HFF-Myc (cell line): ENCODE data around the gene SYNDIG1.

Source experiments
- DNase-seq: peaks from one replicate; pipeline ENCODE4 v3.0.0-alpha.2; 2011; ENCODE audit warnings: low read depth; ENCODE audit errors: extremely low read depth
- H3K4me3 ChIP-seq: replicated peaks from 2 replicates; pipeline ENCODE4 v1.5.1; 2011; ENCODE audit warnings: low read depth, mild to moderate bottlenecking, control low read depth, low read length
- TF ChIP-seq, protein P1 (sequence below): IDR thresholded peaks from 2 replicates; pipeline ENCODE4 v1.5.1; 2012; ENCODE audit warnings: mild to moderate bottlenecking, low read depth, low read length, control low read depth; ENCODE audit errors: missing control alignments

The SYNDIG1 gene

DNA sequence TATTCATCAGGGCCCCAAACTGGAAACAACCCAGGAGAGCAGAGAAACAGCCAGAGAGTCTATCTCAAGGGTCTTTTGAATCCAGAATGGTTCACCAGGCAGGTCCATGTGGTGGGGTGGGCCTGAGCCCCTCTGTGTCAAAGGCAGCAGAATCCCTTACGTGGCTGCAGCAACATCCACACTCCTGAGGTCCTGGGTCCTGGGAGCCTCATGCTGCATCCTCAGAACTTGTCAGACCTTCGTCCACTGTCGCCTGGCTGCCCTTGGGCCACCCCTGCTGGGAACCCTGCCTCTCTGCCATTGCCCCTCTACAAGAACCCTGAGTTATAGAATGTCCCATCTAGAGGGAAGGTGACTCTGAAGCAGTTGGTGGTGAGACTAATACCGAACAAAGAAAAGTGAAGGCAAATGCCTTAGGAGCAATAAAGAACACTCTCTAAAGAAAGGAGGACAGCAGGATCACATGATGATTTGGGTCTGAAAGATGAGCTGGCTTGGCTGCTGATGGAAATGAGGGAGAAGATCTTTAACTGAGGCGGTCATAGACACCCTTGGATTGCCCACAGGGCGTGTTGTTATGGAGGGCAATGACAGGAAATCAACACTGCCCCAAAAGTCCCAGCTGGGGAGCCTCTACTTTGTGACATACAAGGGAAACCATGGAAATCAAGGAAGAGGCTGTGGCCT, 161.2 kb downstream of the SYNDIG1 start:
- H3K4me3 ChIP-seq, result no peak overlapping the region
- TF ChIP-seq, protein P1, sequence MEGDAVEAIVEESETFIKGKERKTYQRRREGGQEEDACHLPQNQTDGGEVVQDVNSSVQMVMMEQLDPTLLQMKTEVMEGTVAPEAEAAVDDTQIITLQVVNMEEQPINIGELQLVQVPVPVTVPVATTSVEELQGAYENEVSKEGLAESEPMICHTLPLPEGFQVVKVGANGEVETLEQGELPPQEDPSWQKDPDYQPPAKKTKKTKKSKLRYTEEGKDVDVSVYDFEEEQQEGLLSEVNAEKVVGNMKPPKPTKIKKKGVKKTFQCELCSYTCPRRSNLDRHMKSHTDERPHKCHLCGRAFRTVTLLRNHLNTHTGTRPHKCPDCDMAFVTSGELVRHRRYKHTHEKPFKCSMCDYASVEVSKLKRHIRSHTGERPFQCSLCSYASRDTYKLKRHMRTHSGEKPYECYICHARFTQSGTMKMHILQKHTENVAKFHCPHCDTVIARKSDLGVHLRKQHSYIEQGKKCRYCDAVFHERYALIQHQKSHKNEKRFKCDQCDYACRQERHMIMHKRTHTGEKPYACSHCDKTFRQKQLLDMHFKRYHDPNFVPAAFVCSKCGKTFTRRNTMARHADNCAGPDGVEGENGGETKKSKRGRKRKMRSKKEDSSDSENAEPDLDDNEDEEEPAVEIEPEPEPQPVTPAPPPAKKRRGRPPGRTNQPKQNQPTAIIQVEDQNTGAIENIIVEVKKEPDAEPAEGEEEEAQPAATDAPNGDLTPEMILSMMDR, result no peak
- no peak for DNase-seq

DNA sequence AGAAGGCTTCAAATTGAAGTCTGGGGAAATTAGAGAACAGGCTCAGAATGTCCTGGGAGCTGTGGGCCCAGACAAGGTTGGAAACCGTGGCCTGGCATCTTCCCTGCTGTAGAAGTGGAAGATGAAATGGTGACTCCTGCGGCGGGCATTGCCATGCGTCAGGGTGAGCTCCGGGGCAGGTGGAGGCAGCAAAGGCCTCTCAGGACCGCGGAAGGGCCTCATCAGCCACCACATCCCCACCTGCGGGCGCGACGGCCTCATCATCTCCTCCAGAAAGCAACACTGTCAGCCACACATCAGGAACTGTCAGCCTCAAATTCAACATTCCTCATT, 161.7 kb downstream of the SYNDIG1 start:
- no peak for DNase-seq
- no peak overlapping the region for H3K4me3 ChIP-seq
- TF ChIP-seq, protein P1, result no peak

DNA sequence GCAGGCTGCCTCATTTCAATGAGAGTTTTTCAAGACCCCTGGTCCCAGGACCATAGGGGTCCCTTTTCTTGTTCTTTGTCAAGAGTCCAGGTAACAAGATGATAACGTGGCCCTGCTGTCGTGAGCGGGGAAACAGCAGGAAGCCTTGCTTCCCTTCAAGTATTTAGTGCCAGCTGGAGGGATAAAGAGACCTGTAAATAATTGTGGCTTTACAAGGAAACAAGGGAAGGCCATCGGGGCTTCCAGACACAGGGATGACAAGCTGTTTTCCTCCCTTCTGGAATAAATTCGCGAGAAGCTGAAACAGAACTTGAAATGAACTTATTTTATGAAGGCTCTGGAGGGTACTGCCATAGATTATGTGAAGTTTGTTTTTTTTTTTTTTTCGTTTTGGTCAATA, 163.2 kb downstream of the SYNDIG1 start:
- DNase-seq, result no peak
- TF ChIP-seq, protein P1, result no peak
- H3K4me3 ChIP-seq, result no peak overlapping the region

DNA sequence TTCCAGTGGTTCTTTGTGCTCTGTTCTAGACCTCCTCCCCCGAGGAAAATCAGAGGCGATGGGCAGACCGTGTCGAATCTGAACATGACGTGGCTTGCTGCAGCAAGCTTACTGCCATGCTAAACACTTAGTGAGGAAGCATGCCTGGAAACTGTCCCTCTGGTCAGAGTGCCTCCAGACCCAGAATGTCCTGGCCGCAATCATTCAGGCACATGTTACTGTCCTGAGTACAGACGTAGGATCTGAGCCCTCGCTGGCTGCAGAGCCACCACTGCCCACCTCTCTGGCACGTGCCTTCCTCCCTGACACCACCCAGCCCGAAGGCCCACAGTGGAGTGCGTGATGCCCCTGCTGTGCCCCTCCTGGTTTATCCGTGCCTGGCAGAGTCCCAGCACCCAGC, 163.6 kb downstream of the SYNDIG1 start:
- no peak overlapping the region for H3K4me3 ChIP-seq
- TF ChIP-seq, protein P1, result no peak
- DNase-seq, result no peak

DNA sequence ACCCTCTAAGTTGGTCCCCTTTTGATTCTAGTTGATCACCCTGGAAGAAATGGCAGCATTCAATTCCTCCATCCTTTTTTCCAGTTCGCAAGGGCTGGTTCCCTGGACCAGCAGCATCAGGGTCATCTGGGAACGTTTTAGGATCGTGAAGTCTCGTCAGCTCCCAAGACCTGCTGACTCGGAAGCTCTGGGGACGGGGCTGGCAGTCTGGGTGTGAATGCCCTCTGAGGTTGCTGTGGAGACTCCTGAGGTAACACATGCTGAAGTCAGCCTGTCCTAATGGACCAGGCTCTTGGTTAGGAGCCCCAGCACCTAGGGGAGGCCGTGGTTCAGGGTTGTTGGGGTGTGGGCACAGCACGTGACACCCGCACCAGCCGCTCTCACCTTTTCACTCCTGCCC, 164.1 kb downstream of the SYNDIG1 start:
- DNase-seq, result no peak
- no peak overlapping the region for H3K4me3 ChIP-seq
- TF ChIP-seq, protein P1, result no peak

DNA sequence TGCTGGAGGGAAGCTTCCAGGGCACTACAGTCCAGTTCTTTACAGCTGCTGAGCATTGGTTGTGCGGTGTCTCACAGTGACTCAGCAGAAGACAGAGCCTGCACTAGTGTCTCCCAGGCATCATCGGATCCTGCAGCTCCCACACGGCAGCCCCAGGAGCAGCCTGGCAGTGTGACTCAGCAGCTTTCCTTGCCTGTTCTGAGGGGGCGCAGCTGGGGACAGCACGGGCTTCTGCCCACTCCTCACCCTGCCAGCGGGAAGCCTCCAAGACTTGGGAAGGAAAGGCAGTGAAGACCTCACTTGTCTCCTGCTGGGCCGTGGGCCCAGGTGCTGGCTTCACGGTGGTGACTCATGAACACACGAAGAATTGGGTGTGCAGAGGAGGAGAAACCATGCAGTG, 165.4 kb downstream of the SYNDIG1 start:
- DNase-seq, result peak; percentile 58

DNA sequence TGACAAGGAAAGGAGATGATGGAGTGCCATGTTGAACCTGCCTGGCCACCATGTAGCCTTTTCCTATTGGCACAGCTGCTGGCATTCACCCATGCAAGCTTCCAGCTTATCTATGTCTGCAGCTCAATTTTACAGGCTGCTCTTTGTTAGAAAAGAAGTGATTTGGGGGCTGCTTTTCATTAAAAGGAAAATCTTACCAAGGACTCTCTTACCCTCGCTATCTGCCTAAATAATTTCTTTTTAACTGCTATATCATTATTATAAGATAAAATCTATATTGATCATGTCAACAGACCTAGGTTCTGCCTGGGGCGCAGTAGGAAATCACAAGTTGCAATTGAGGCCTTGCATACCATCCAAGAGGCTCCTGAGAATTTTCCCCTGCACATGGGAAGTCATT, 167.2 kb downstream of the SYNDIG1 start:
- TF ChIP-seq, protein P1, result no peak
- no peak for DNase-seq
- H3K4me3 ChIP-seq, result no peak overlapping the region

More for the DNA sequence above, 165.4 kb downstream of the SYNDIG1 start:
- TF ChIP-seq, protein P1, result no peak
- no peak overlapping the region for H3K4me3 ChIP-seq
